Stomach smooth muscle (tissue), 2 donors: ENCODE measurements around the gene TFF2.

ENCODE experiments used
- H3K27ac ChIP-seq: one replicate; pipeline ENCODE4 v1.7.0; 2013; ENCODE audit warnings: mild to moderate bottlenecking, low read length, inconsistent platforms
- H3K27me3 ChIP-seq, 2 donors: one replicate each; pipeline ENCODE4 v1.7.0; 2013; ENCODE audit warnings: low read length in 2 of 2; ENCODE audit not compliant: insufficient read depth in 2 of 2, control insufficient read depth in 1 of 2
- H3K36me3 ChIP-seq, 2 donors: one replicate each; pipeline ENCODE4 v1.7.0; 2013; ENCODE audit warnings: low read length in 2 of 2; ENCODE audit not compliant: control insufficient read depth in 2 of 2, insufficient read depth in 2 of 2
- H3K4me1 ChIP-seq: one replicate; pipeline ENCODE4 v1.7.0; 2013; ENCODE audit warnings: low read length; ENCODE audit not compliant: control insufficient read depth, insufficient read depth
- H3K4me3 ChIP-seq, 2 donors: one replicate each; pipeline ENCODE4 v1.7.0; 2013; ENCODE audit warnings: low read length in 2 of 2
- H3K9ac ChIP-seq, 2 donors: one replicate each; pipeline ENCODE4 v1.7.0; 2013; ENCODE audit warnings: low read length in 2 of 2, mild to moderate bottlenecking in 1 of 2
- H3K9me3 ChIP-seq, 2 donors: one replicate each; pipeline ENCODE4 v1.7.0; 2013; ENCODE audit warnings: low read length in 2 of 2; ENCODE audit not compliant: control insufficient read depth in 2 of 2
- donor health status: healthy.
- donor health status: Pancreatic carcinoma.

TFF2 gene

GRCh38 chr21:42346441-42346840 is 4.4 kb downstream of the TFF2 start:
- Histone ChIP-seq H3K4me3 (no peak overlapping the region), H3K9me3 (no peaks in the 10 kb centered on the region), H3K4me1 (no peaks in the 10 kb centered on the region), H3K27me3 (peaks cover 0 to 9% of the 10 kb centered on the region in 2 donors), H3K27ac (no peak overlapping the region), H3K9ac (no peak overlapping the region), H3K36me3 (no peaks in the 10 kb centered on the region)

- Histone ChIP-seq H3K4me1 (no peaks in the 10 kb centered on the region), H3K9me3 (no peaks in the 10 kb centered on the region), H3K27me3 (peaks cover 0 to 9% of the 10 kb centered on the region in 2 donors), H3K9ac (no peak overlapping the region), H3K4me3 (no peak overlapping the region), H3K36me3 (no peaks in the 10 kb centered on the region), H3K27ac (no peak overlapping the region)
Measured at GRCh38 chr21:42344631-42345030, 6.2 kb downstream of the TFF2 start.

- no peaks in the 10 kb centered on the region for H3K4me1 ChIP-seq
- no peak overlapping the region for H3K27ac ChIP-seq
- peaks cover 0 to 9% of the 10 kb centered on the region in 2 donors for H3K27me3 ChIP-seq
- H3K9me3 ChIP-seq: no peaks in the 10 kb centered on the region
- no peaks in the 10 kb centered on the region for H3K36me3 ChIP-seq
- H3K9ac ChIP-seq: no peak overlapping the region
- no peak overlapping the region for H3K4me3 ChIP-seq
Measured at GRCh38 chr21:42343963-42344510, 6.8 kb downstream of the TFF2 start.

GRCh38 chr21:42343556-42343955 is 7.2 kb downstream of the TFF2 start:
- H3K9ac ChIP-seq: no peak overlapping the region
- no peaks in the 10 kb centered on the region for H3K36me3 ChIP-seq
- no peaks in the 10 kb centered on the region for H3K4me1 ChIP-seq
- H3K9me3 ChIP-seq: no peaks in the 10 kb centered on the region
- no peak overlapping the region for H3K27ac ChIP-seq
- no peak overlapping the region for H3K4me3 ChIP-seq
- H3K27me3 ChIP-seq: peaks cover 0 to 7% of the 10 kb centered on the region in 2 donors

- H3K4me1 ChIP-seq: peaks cover under 1% of the 10 kb centered on the region
- no peak overlapping the region for H3K4me3 ChIP-seq
- no peaks in the 10 kb centered on the region for H3K36me3 ChIP-seq
- H3K27me3 ChIP-seq: peaks cover 0 to 6% of the 10 kb centered on the region in 2 donors
- H3K27ac ChIP-seq: no peak overlapping the region
- H3K9me3 ChIP-seq: no peaks in the 10 kb centered on the region
- H3K9ac ChIP-seq: no peak overlapping the region
Measured at GRCh38 chr21:42343101-42343500, 7.7 kb downstream of the TFF2 start.

- Histone ChIP-seq H3K9me3 (no peaks in the 10 kb centered on the region), H3K9ac (no peak overlapping the region), H3K27ac (no peak overlapping the region), H3K4me1 (peaks cover 3% of the 10 kb centered on the region), H3K27me3 (no peaks in the 10 kb centered on the region), H3K4me3 (no peak overlapping the region), H3K36me3 (no peaks in the 10 kb centered on the region)
Measured at GRCh38 chr21:42341776-42342542, 8.8 kb downstream of the TFF2 start.

- H3K36me3 ChIP-seq: no peaks in the 10 kb centered on the region
- H3K27me3 ChIP-seq: peaks cover 0 to 2% of the 10 kb centered on the region in 2 donors
- no peak overlapping the region for H3K27ac ChIP-seq
- peaks cover 3% of the 10 kb centered on the region for H3K4me1 ChIP-seq
- H3K4me3 ChIP-seq: no peak overlapping the region
- H3K9me3 ChIP-seq: no peaks in the 10 kb centered on the region
- H3K9ac ChIP-seq: no peak overlapping the region
Measured at GRCh38 chr21:42340187-42341050, 10.4 kb downstream of the TFF2 start.

- Histone ChIP-seq H3K9ac (no peak overlapping the region), H3K4me1 (peaks cover 3% of the 10 kb centered on the region), H3K9me3 (no peaks in the 10 kb centered on the region), H3K27me3 (peaks cover 0 to 2% of the 10 kb centered on the region in 2 donors), H3K27ac (no peak overlapping the region), H3K4me3 (no peak overlapping the region), H3K36me3 (no peaks in the 10 kb centered on the region)
Measured at GRCh38 chr21:42338729-42339715, 11.8 kb downstream of the TFF2 start.

- H3K36me3 ChIP-seq: no peaks in the 10 kb centered on the region
- H3K9ac ChIP-seq: no peak overlapping the region
- H3K27me3 ChIP-seq: peaks cover 0 to 2% of the 10 kb centered on the region in 2 donors
- no peaks in the 10 kb centered on the region for H3K9me3 ChIP-seq
- peak overlapping the region in 1 of 2 donors; percentile 22 for H3K4me3 ChIP-seq
- no peak overlapping the region for H3K27ac ChIP-seq
- H3K4me1 ChIP-seq: peaks cover 3% of the 10 kb centered on the region
Measured at GRCh38 chr21:42337830-42338728, 12.7 kb downstream of the TFF2 start.
